Inflammatory macrophage (primary cell): Measurements from ENCODE around the gene POLE.
A peak's percentile ranks its signal among the peaks of the same experiment; 100 is the strongest.

ENCODE experiments used
- DNase-seq, 2 donors: peaks; one replicate each; pipeline ENCODE4 v3.0.0-alpha.2; 2020 to 2022
- total RNA-seq, 18 experiments: gene quantifications; one replicate each; lab custom pipeline; 2026; ENCODE audit warnings: mixed read lengths in 6 of 18, inconsistent platforms in 2 of 18; lab: John Stamatoyannopoulos, UW

Gene POLE
- total RNA-seq: 13.7 to 59.2 (median 37.0) reads per million in 18 experiments

DNA sequence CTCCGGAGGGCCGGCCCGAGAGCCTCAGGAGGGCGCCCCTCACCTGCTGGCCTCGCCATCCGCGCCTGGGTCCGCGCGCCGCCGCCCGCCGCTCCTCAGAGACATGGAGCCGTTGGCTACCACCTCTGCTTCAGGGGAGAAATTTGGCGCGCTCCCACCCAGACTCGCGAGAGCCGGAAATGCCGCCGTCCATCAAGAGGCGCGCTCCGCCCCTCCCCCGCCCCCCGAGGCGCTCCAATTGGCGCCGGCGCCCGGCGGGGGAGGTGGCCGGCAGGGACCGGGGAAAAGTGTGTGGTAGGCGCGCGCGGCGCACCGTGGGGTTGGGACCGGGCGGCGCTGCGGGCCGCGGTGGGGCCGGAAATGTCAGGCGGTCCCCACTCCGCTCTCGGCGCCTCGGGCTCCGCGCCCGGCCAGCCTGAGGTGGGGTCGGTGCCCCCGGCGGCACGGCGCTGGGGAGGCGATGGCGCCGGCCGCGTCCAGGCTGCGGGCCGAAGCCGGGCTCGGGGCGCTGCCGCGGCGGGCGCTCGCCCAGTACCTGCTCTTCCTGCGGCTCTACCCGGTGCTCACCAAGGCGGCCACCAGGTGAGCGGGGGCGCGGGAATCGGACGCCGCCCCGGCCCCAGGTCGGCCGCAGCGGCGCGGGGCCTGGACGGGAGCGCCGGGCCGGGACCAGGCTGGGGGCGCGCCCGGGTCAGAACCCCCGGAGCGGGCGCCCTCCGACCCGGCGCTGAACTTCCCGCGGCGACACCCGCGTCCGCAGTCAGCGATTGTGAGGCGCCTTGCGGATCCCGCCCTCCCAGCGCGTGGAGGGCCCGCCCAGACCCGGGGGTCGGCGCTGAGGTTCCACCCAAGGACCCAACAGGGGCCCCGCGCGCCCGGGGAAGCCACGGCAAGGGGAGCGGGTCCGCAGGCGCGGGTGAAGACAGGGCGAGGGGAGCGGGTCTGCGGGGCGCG is at the start of gene POLE, which contains the start of gene PXMP2:
TSS of gene POLE (minus strand) at position 132 of the 954 bp plus-strand sequence. CDS start at position 105, 27 bp downstream.
TSS of gene PXMP2 (plus strand) at position 377 of the 954 bp plus-strand sequence. CDS start at position 461, 84 bp downstream.
- peak; percentile 97 for DNase-seq

DNA sequence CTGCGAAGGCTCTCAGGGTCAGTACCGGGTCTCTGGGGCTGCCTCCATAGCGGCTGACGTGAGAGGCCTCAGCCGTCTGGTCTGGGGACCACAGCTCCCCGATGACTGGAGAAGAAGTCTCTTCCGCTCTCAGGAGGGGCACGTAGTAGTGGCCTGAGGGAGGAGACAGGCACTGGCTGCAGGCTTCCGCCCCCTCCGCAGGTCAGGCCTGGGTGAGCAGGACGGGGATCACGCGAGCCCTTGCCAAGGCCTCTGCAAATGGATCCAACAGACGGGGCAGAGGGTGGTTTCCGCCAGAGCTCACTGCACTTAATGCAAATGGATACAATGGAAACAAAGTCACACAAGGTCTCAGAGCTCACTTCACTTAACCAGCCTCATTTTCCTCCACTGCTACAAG is 49.8 kb upstream of the POLE start:
- DNase-seq: no peak

GRCh38 chr12:132736378-132736777 is 49.2 kb upstream of the POLE start:
- no peak for DNase-seq

- no peak for DNase-seq
These were observed 48.4 kb upstream of the POLE start for GRCh38 chr12:132735496-132735895.

- DNase-seq: no peak
These were observed 47.1 kb upstream of the POLE start for GRCh38 chr12:132734206-132734605.

GRCh38 chr12:132731574-132731973 is 44.4 kb upstream of the POLE start:
- DNase-seq: no peak

- DNase-seq: no peak
These were observed 43.2 kb upstream of the POLE start for GRCh38 chr12:132730353-132730752.

DNA sequence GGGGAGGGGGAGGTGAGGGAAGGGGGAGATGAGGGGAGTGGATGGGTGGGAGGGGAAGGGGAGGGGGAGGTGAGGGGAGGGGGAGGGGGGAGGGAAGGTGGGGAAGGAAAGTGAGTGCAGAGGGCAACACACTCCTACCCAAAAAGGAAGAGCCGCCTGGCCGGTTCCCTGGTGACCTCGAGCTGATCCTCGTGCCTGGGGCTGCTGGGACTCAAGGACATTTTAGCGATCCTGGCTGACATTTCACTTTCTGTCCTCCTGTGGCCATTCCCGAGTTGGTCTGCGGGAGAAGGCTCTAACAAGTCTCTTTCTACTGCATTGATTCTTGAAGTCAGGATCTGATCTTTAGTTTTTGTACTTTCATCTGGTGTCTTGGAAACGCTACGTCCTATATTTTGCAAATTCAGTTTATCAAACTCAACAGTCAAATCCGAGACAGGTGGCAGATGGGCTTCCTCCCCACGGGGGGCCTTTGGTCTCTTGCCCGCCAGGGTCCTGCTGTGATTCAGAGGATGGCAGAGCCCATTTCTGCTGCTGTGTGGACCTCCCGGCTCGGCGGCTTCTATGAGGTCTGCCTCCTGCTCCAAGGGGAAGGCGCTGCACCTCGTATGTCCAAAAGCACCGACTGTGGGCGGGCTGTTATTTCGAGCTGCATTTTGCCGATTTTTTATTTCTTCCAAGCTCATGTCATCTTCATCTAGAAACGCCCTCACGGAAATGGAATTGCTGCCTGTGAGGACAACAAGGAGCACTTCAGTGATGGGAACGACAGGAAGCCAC is 42.6 kb upstream of the POLE start:
- no peak for DNase-seq

DNA sequence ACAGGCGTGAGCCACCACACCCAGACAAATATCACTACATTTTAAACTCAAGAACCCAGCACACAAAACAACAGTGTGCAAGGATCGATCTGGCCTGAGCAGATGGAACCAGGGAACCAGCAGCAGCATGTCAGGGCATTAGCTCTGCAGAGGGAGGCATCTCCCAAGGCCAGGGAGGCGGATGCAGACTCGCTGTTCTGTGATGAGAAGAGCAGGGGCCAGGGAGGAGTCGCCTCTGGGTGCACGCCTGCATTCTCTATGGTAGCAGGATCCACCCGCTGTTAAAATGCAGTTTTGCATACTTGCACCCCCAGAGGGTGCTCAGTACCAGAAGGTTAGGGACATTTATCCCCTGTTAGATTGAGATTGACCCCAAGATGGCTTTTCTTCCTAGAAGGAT is 41.4 kb upstream of the POLE start:
- DNase-seq: no peak

DNA sequence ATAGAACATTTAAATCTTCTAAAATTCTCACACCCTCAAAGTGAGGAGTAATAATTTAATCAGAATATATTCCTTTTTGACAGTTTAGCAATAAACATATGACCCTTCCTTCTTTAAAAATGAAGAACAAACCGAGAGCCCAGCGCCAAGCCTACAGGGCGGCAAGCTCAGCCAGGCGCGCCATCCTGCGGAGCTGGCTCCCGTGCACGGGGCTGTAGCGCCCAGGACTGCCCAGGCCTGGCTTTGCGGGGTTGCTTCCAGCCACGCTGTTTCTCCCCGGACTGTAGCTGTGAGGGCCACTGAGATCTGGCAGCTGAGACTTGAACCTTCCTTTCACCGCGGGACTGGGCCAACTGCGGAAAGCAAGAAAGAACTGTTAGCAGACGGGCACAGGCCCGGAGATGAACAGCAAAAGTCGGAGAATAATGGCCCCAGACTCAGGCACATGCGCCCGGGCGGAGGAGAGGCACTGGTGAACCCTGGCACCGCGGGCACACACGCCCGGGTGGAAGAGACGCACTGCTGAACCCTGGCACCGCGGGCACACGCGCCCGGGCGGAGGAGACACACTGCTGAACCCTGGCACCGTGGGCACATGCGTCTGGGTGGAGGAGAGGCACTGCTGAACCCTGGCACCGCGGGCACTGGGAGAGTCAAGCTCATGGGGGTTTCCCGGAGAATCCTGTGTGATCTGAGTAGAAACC is 40.1 kb upstream of the POLE start:
- no peak for DNase-seq

DNA sequence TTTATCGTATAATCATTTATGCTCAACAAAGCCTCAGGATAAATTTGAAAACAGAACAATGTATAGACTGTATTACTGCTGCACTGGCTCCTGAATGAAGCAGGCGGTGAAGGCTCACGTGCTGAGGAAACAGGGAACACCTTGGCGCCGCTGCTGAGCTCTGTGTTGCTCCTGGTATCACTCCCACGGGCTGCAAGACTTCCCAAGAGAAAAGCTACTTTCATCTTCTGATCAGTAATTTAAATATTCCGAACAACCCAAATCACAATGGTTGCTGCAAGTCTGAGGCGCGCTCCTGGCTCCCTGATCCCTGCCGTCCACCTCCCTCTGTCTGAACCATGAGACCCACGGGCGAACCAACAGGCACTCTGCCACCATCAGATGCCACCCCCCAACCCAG is 39.2 kb upstream of the POLE start:
- no peak for DNase-seq

DNA sequence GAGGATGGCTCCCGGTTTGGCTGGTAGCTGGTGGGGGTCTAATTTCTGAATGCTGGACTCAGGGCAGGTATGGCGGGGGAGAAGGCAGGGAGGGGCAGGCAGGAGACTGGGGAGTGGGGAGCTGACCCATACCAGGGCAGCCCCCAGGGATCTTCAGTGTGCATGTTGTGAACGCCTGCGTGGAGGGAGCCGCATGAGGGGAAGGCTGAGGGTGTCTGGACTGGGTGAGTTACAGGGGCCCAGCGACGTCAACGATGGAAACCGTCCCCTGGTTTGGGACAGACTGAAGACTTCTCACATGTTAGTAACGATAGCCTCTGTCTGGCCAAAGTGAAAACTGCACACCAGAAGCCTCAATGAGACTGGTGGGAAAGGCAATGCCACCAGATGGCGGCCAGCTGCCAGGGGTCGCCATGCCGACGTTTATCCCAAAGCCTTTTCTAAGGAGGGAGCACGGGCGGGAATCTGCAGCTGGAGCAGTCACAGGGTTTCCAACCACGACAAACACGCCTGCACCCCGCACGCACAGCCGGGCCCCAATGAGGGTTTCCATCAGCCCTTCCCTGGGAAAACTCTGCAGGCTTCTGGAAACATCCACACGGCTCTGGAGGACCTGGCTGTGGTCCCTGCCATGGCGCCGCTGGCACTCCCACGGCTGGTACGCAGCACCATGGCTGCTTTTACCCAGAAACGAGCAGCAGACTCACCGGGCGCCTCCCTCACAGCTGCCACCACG is 37.5 kb upstream of the POLE start:
- DNase-seq: no peak

DNA sequence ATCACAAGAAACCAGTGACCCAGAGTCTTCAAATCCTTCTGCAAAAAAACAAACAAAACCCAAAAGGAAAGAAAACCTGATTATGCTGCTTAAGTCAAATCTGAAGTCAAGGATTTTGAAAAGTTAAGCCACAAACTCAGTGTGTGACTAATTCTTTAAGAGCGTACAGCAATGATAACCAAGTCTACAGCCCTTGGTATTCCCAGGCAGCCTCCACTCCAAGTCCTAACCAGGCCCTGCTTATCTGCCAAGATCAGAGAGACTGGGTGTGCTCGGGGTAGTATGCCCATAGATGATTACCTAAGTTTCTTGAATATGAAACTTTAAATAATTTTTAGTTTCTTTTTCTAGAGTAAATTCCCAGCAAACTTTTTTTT is 36.6 kb upstream of the POLE start:
- no peak for DNase-seq

DNA sequence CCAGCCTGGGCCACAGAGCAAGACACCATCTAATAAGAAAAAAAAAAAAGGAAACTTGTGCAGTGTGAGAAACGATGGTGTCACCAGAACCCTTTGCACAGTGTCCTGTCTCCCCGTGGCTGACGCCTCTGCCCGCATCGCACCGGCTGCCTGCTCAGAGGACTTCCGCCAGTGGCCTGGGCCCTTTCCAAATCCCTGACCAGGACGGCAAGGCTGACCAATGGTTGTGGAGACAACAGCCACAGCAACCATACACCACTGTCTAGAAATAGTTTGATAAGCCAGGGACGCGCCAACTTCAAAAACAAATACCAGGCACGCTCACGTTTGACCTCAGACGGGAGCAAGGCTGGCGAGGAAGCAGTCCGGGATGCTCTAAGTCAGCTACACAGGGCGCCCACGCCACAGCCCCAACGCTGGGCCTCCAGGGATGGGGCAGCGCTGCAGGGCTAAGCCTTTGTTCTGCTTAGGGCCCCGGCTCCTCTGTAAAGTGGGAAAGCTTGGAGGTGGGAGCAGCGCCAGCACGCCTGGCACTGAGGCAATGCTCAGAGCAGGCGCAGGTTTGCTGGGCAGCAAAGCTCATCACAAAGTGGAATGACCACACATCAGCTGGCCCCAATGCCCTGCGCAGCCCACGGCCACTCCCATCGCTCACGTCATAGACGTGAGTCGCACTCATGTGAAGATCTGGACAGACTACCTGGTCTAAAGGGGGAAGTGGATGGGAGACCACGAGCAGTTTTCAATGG is 36.0 kb upstream of the POLE start:
- DNase-seq: peak in 1 of 2 donors; percentile 53

DNA sequence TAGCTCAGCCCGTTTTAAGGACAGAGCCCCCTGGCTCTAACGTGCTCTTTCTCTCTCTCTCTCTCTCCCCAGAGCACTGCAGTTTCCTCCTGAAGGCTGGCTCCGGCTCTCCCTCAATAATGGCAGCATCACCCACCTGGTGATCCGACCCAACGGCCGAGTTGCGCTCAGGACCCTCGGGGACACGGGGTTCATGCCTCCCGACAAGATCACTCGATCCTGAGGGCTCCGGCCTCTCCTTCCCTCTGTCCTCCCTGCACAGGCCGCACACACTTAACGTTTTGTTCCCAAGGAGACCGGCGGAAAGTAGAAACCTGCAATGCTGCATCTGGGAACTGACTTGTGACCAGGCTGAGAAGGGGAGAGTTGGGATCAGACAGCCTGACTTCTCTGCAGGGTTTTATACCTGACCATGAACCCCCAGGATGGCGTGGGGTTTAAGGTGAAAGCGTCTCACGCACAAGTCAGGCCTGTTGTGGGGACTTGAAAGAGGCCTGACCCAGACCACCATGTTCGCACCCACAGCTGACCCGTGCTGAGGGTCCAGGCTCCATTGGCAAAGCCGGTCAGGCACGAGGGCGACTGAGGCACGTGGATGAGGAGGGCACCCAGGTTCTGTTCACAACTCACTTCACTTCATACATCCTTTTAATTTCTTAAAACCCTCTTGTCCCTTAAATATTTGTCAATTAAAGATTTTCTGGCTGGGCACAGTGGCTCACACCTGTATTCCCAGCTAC is 33.6 kb upstream of the POLE start:
- DNase-seq: no peak

- no peak for DNase-seq
These were observed 32.8 kb upstream of the POLE start for GRCh38 chr12:132719954-132720324.

DNA sequence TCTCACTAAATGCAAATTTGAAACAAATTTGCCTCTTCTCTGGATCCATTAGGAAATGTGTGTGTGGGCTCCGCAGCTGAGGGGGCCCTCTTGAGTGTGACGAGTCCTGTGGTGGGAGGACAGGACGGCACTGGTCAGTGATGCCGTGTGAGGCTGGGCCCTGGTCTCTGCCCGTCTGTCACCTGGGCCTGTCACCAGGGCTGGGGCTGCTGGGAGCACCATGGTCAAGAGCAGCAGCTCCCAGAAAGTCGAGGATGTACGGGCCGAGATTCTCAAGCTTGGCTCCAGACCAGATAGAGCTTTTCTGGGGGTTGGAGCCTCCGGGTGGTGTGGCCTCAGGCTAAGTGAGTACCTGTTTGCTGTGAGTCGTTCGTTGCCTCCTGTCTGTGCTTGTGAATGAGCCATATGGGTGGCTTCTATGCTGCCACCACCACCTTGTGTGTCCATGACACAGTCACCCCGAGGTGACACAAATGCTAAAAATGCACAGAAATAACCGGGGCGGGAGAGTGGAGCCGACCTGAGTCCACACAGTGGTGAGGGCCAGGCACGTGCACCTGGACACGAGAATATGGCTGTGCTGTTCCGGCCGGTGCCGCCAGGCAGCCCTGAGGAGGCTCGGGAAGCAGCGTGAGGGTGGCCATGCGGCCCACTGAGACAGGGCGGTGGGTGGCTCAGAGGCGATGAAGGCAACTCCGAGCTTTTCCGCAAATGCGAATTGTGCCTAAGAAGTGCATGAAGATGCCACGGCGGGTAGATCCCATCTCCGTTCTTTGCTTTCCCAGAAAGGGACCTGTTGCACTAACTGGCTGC is 32.2 kb upstream of the POLE start:
- DNase-seq: no peak

- no peak for DNase-seq
These were observed 31.5 kb upstream of the POLE start for GRCh38 chr12:132718644-132719043.

DNA sequence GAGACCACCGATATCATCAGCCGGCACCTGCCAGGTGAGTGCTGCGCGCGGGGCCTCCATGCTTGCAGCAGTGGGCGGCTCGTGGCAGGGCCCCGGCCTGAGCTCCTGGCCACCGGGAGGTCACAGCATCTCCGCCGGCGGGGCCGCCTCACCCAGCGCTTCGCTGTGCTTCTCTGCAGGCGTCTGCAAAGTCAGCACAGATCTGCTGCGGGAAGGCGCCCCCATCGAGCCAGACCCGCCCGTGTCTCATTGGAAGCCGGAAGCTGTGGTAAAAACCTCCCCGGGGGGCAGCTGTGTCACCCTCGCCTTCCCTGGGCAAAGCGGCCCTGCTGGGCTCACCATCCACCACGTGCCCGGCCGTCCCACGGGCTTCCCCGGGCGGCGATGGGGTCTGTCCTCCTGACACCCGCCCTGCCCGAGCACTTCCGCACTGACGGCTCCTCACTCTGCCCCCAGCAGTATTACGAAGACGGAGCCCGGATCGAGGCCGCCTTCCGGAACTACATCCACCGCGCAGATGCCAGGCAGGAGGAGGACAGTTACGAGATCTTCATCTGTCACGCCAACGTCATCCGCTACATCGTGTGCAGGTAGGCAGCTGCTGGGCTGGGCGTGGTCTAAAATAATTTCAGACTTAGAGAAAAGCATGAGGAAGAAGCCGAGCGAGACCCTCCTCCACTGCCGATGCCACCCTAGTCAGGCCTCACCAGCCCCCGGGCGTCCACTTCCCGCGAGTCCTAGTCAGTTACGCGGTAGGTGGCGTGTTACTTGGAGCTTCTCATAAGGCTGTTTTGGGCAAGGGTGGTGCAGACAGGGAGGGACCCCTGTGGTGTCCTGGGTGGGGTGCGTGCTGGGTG is 30.6 kb upstream of the POLE start:
- DNase-seq: no peak
